Measurements from ENCODE around the gene NECAB3.

GRCh38 chr20:33701629-33702450 lies 27.6 kb upstream of the NECAB3 start:
- no peak for TF ChIP-seq POLR2A (IDR thresholded peaks at IDR 0.05; ENCODE audit: low read depth, low read length)
- TF ChIP-seq CEBPB (IDR thresholded peaks at IDR 0.05; ENCODE audit: low read depth, low read length), result no peak
- no peak for TF ChIP-seq CTCF (conservative IDR thresholded peaks at IDR 0.05; ENCODE audit: low read depth, low read length)
- TF ChIP-seq MXI1 (IDR thresholded peaks at IDR 0.05; ENCODE audit: borderline replicate concordance, low read depth, low read length), result no peak

Measured in IMR-90 (cell line).